Hepatic stellate cell (primary cell): ENCODE measurements around the gene SLC7A7.
"Not testable (repeated sequence)": the region's sequence is repeated elsewhere in the genome, so short reads cannot be mapped to it uniquely, and the experiment has no call there.

Experiments used
- DNase-seq: peaks from one replicate; pipeline ENCODE4 v3.0.0; 2011; ENCODE audit warnings: low spot score

The SLC7A7 gene

GRCh38 chr14:22752422-22752821 is 62.8 kb downstream of the SLC7A7 start:
- no peak for DNase-seq

- no peak for DNase-seq
Observed at GRCh38 chr14:22748631-22749068, 66.6 kb downstream of the SLC7A7 start.

DNA sequence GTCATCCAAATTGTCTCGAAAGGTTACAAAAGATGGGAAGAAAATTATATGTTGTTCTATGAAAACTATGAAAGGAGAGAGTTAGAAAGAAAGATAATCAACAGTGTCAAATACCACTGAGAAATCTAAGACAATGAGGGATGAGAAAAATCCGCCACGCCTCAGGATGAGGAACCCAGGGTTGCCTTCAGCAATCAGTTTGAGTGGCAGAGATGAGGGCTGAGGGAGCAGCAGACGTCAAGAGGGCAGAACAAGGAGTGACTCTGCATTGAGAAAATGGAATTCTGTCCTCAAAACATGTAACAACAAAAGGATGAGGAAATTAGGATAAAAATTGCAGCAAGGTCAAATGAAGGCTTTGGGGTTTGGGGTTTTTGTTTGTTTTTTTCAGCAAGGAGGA is 67.0 kb downstream of the SLC7A7 start:
- no peak for DNase-seq

GRCh38 chr14:22747769-22748168 is 67.5 kb downstream of the SLC7A7 start:
- no peak for DNase-seq

- DNase-seq: no peak
Observed at GRCh38 chr14:22740020-22740419, 75.2 kb downstream of the SLC7A7 start.

DNA sequence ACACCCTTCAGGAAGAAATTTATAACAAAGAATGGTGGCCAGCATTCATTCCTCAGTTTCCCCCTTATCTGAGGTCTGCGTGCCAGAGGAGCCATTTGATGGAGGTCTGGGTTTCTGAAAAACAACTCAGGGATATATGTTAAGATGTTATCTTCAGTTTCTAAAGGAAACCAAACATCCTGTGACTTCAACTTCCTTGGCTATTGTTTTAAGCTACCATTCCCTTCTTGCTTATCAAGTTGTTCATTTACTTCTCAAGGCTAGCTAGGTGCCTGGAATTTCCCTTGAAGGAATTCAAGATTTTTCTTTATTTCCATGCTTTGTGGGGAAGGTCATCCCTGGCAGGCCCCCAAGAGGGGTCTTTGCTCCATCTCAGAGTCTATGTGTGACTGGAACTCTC is 75.8 kb downstream of the SLC7A7 start:
- no peak for DNase-seq

DNA sequence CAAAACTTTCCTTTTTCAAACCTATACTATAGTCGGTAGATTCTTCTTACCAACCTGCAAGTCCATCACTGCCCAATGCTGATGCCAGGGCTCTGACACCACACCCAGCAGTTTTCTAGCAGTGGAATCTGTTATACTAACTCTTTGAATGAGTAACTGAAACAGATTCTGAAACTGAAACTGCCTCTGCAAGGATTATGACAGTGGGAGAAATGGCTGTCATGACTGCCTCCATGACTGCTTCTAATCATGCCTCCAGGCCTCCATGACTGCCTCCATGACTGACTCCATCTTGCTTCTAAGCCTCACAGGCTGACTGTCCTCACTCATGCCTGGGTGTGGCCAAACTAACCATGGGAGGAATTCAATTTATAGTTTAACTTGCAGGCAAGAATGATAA is 78.2 kb downstream of the SLC7A7 start:
- DNase-seq: peak; percentile 8

DNA sequence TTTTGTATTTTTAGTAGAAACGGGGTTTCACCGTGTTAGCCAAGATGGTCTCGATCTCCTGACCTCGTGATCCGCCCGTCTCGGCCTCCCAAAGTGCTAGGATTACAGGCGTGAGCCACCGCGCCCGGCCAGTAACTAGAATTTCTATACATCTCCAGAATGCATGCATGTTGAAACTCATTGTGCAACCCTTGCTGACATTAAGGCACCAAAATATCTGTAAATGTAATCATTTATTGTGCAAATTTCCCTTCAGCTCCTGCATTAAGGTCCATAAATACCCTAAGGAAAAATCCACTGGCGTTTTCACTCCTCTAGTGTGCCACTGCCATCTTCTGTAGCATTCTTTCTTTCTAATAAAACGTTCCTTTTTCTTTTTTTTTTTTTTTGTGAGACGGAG is 78.9 kb downstream of the SLC7A7 start:
- not testable (repeated sequence) for DNase-seq

- no peak for DNase-seq
Observed at GRCh38 chr14:22735096-22735495, 80.1 kb downstream of the SLC7A7 start.

GRCh38 chr14:22733829-22734228 is 81.4 kb downstream of the SLC7A7 start:
- no peak for DNase-seq

- DNase-seq: not testable (repeated sequence)
Observed at GRCh38 chr14:22732062-22732461, 83.2 kb downstream of the SLC7A7 start.

DNA sequence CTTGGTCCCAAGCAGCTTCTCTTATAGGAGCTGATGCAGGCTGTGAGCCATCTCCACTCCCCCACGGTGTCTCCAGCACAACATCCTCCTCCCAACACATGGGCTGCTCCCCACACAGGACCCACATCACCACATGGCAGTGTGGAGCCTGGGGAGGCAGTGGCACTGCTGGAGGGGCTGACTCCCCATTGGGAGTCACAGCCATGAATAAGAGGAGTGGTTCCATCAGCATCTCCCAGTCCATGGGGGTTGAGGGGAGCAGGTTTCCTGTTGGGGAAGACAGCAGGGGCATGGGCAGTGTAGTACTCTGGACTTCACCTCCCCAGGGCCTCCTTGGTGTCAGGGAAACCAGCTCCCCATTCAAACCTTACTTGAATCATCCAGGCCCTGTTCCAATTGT is 89.2 kb downstream of the SLC7A7 start:
- no peak for DNase-seq

GRCh38 chr14:22725374-22725773 is 89.9 kb downstream of the SLC7A7 start:
- DNase-seq: not testable (repeated sequence)

DNA sequence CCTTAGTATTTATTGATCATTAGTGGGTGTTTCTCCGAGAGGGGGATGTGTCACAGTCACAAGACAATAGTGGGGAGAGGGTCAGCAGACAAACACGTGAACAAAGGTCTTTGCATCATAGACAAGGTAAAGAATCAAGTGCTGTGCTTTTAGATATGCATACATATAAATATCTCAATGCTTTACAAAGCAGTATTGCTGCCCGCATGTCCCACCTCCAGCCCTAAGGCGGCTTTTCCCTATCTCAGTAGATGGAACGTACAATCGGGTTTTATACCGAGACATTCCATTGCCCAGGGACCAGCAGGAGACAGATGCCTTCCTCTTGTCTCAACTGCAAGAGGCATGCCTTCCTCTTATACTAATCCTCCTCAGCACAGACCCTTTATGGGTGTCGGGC is 90.4 kb downstream of the SLC7A7 start:
- not testable (repeated sequence) for DNase-seq

- DNase-seq: no peak
Observed at GRCh38 chr14:22723815-22724214, 91.4 kb downstream of the SLC7A7 start.
